ENCODE measurements around the gene KCNK1. TPM values are rescaled to one million over a fixed set of nuclear protein-coding genes. Genes with fewer than 3 reads are reported as not detected.

Gene KCNK1
- total RNA-seq, 4 donors from 2014 or later: 13.1 to 19.7 (median 17.2) TPM

- 87 to 91% methylated on average over 6 of the region's 6 CpGs for WGBS, 2 donors
- peak in 1 of 2 donors; percentile 17 for DNase-seq (ENCODE audit: low spot score in 2 of 2)
- TF ChIP-seq CTCF (IDR thresholded peaks at IDR 0.05): no peak
- TF ChIP-seq POLR2A (IDR thresholded peaks at IDR 0.05): no peak
- intact Hi-C loops (cut with DNase I; ENCODE audit: low total_unique reads): no loop called here
- no peak overlapping the region for H3K4me3 ChIP-seq (ENCODE audit: low read depth, poor library complexity, severe bottlenecking)
Observed at GRCh38 chr1:233631810-233632405, 18.0 kb downstream of the KCNK1 start.

DNA sequence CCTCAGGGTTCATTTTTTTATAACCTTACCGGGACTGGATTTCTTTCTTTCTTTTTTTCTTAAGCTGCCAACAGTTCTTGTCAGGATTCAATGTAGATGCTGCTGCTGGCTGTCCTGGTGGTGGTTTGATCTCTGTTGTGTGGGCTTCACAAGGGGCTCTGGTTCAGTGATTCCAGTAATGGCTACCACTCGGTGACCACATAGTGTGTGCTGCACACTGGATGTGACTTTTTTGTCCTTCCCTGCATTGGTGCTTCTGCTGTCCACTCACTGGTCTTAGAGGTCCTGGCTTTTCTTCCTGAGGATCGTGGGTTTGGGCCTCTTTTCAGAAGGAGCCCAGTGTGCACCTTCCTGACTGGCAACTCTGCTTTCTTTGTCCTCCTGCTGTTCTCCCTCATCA, 18.5 kb downstream of the KCNK1 start:
- DNase-seq (ENCODE audit: low spot score in 2 of 2): peak in 1 of 2 donors; percentile 26
- TF ChIP-seq CTCF (IDR thresholded peaks at IDR 0.05) (no peak), POLR2A (IDR thresholded peaks at IDR 0.05) (no peak)
- intact Hi-C loops (cut with DNase I; ENCODE audit: low total_unique reads): no loop called here
- no peak overlapping the region for H3K4me3 ChIP-seq (ENCODE audit: low read depth, poor library complexity, severe bottlenecking)
- WGBS, 2 donors: 85 to 87% methylated on average over 3 of the region's 3 CpGs

DNA sequence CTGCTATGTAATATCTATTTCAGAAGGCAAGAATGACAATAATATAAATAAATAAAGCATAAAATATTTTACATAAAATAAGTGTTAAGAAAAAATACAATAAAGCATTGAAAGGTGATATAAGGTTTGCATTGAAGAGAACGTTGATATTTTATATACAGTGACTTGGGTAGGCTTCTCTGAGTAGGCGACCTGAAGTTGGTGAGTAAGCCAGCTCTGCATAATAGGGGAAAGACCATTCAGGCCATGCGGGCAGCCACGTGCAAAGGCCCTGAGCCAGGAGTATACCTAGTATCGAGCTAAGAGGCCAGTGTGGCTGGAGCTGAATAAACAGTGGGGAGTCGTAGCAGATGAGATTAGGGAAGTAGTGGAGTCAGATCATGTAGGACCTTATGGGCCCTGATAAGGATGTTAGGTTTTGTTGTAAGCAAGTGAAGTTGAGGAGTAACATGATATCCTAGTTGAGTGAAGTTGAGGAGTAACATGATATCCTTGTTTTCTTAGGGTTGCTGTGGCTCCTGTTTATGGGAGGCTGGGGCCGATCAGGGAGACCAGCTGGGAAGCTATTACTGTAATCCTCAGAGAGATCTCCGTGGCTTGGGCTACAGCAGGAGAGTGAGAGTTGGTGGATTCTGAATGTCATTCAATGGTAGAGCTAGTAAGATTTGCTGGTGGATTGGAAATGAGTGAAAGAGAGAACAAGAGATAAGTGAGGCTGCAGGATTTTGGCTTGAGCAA, 22.0 kb downstream of the KCNK1 start:
- TF ChIP-seq POLR2A (IDR thresholded peaks at IDR 0.05): no peak
- TF ChIP-seq CTCF (IDR thresholded peaks at IDR 0.05): no peak
- intact Hi-C loops (cut with DNase I; ENCODE audit: low total_unique reads): no loop called here
- no peak overlapping the region for H3K4me3 ChIP-seq (ENCODE audit: low read depth, poor library complexity, severe bottlenecking)
- 69 to 77% methylated on average over 8 of the region's 8 CpGs for WGBS, 2 donors
- DNase-seq (ENCODE audit: low spot score in 2 of 2): peak in 1 of 2 donors; percentile 12

DNA sequence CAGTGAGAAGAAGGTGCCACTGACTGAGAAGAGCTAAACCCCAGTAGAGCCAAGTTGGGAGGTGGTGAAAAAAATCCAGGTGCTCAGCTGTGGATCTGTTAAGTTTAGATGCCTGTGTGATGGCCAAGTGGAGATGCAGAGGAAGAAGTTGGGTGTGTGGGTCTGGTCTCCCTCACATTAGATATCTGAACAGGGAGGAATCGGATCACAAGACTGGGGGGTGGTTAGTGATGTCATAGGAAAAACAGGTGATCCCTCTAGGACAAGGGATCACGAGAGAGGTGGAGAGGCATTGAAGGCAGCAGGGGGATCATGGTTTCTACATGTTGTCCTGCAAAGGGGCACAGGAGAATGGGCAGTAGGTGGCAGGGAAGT, 22.6 kb downstream of the KCNK1 start:
- no peak overlapping the region for H3K4me3 ChIP-seq (ENCODE audit: low read depth, poor library complexity, severe bottlenecking)
- TF ChIP-seq POLR2A (IDR thresholded peaks at IDR 0.05): no peak
- 86 to 90% methylated on average over 2 of the region's 2 CpGs for WGBS, 2 donors
- DNase-seq (ENCODE audit: low spot score in 2 of 2): no peak
- intact Hi-C loops (cut with DNase I; ENCODE audit: low total_unique reads): no loop called here

DNA sequence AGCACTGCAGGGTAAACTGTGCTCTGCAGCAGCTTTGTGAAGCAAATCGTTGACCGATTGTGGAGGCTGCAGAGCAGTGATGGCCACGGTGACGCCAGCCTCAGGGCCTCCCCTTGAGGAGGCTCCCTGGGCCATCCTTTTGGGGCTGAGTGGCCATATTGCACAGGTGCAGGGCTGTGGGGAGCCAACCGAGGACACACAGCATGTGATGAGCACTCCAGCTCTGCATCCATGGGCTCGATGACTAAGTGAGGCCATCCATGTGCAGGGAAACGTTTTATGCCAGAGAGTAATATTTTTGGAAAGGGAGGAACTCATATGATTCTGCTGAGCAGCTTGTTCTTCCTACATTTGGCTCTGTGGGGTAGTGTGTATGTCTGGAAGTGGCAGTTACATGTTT, 24.6 kb downstream of the KCNK1 start:
- no peak for TF ChIP-seq CTCF (IDR thresholded peaks at IDR 0.05)
- TF ChIP-seq POLR2A (IDR thresholded peaks at IDR 0.05): no peak
- no peak overlapping the region for H3K4me3 ChIP-seq (ENCODE audit: low read depth, poor library complexity, severe bottlenecking)
- 75 to 80% methylated on average over 7 of the region's 7 CpGs for WGBS, 2 donors
- DNase-seq (ENCODE audit: low spot score in 2 of 2): no peak
- intact Hi-C loops (cut with DNase I; ENCODE audit: low total_unique reads): no loop called here

DNA sequence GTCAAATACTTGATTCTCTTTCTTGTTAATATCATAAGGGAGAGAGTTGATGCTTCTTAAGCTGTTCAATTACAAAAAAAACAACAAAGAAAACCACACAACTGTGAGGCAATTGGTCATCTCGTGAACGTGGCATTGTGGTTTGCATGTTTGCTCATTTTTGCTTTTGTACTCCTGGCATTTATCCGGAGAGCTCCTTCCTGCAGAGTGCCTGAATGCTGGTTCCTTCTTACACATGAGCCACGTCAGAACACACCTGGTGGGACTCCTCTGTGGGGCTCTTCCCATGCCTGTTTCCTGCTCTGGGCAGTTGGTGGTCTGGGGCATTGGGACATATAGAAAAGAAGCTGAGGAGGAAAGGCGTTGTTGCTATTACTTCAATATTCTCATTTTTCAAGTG, 25.7 kb downstream of the KCNK1 start:
- DNase-seq (ENCODE audit: low spot score in 2 of 2): no peak
- H3K4me3 ChIP-seq (ENCODE audit: low read depth, poor library complexity, severe bottlenecking): no peak overlapping the region
- 70 to 79% methylated on average over 5 of the region's 5 CpGs for WGBS, 2 donors
- TF ChIP-seq CTCF (IDR thresholded peaks at IDR 0.05): no peak
- no peak for TF ChIP-seq POLR2A (IDR thresholded peaks at IDR 0.05)
- intact Hi-C loops (cut with DNase I; ENCODE audit: low total_unique reads): no loop called here

Data from lower leg skin (tissue), 4 donors.